Measurements from ENCODE around the gene FAM200A.
"Not testable (repeated sequence)": the region's sequence is repeated elsewhere in the genome, so short reads cannot be mapped to it uniquely, and the experiment has no call there.

- TF ChIP-seq CTCF (IDR thresholded peaks at IDR 0.05; ENCODE audit: low read length); EZH2 (optimal IDR thresholded peaks at IDR 0.05; ENCODE audit: low read depth, low read length): not testable (repeated sequence)
Measured at GRCh38 chr7:99501236-99501635, 50.7 kb downstream of the FAM200A start.

All from MM.1S (cell line).